T-helper 22 cell (primary cell): ENCODE data around the gene RASAL2.
"Not testable (repeated sequence)": the region's sequence is repeated elsewhere in the genome, so short reads cannot be mapped to it uniquely, and the experiment has no call there.

Source experiments
- DNase-seq: peaks from one replicate; pipeline ENCODE4 v3.0.0-alpha.2; 2020; ENCODE audit warnings: low read depth

Gene RASAL2

GRCh38 chr1:178283409-178283808, 189.5 kb downstream of the RASAL2 start:
- DNase-seq: no peak

GRCh38 chr1:178284058-178284457, 190.2 kb downstream of the RASAL2 start:
- DNase-seq: no peak

GRCh38 chr1:178291166-178291565, 197.3 kb downstream of the RASAL2 start:
- DNase-seq: no peak

- DNase-seq: no peak
Measured at GRCh38 chr1:178294654-178295053, 200.8 kb downstream of the RASAL2 start.

GRCh38 chr1:178300352-178300699, 206.4 kb downstream of the RASAL2 start:
- no peak for DNase-seq

GRCh38 chr1:178301141-178301540, 207.2 kb downstream of the RASAL2 start:
- DNase-seq: no peak

- DNase-seq: no peak
Measured at GRCh38 chr1:178307264-178307663, 213.4 kb downstream of the RASAL2 start.

GRCh38 chr1:178308438-178308837, 214.5 kb downstream of the RASAL2 start:
- no peak for DNase-seq

GRCh38 chr1:178310685-178311105, 216.8 kb downstream of the RASAL2 start:
- no peak for DNase-seq

GRCh38 chr1:178311164-178311563, 217.3 kb downstream of the RASAL2 start:
- DNase-seq: no peak

- not testable (repeated sequence) for DNase-seq
Measured at GRCh38 chr1:178320280-178320982, 226.5 kb downstream of the RASAL2 start.

GRCh38 chr1:178323067-178323466, 229.2 kb downstream of the RASAL2 start:
- DNase-seq: no peak

- no peak for DNase-seq
Measured at GRCh38 chr1:178324003-178324402, 230.1 kb downstream of the RASAL2 start.

GRCh38 chr1:178328728-178329127, 234.8 kb downstream of the RASAL2 start:
- no peak for DNase-seq

- DNase-seq: no peak
Measured at GRCh38 chr1:178330153-178330552, 236.2 kb downstream of the RASAL2 start.

GRCh38 chr1:178330848-178331497, 237.1 kb downstream of the RASAL2 start:
- no peak for DNase-seq

GRCh38 chr1:178335426-178335825, 241.5 kb downstream of the RASAL2 start:
- DNase-seq: no peak

- DNase-seq: no peak
Measured at GRCh38 chr1:178337091-178337706, 243.3 kb downstream of the RASAL2 start.

GRCh38 chr1:178339834-178340233, 245.9 kb downstream of the RASAL2 start:
- DNase-seq: no peak

GRCh38 chr1:178341261-178341956, 247.5 kb downstream of the RASAL2 start:
- no peak for DNase-seq

- no peak for DNase-seq
Measured at GRCh38 chr1:178342745-178343144, 248.8 kb downstream of the RASAL2 start.

- no peak for DNase-seq
Measured at GRCh38 chr1:178344513-178345091, 250.7 kb downstream of the RASAL2 start.
